Body of pancreas (tissue), 4 donors: ENCODE data around the gene NGEF.

Experiments
- CTCF ChIP-seq, 7 experiments: fragments of 450-650 bp in 4 of 7; fragments of 200-600 bp in 3 of 7; sonication (generic) in 3 of 7; IDR thresholded peaks; one replicate each; pipeline ENCODE4 v1.5.1; 2016 to 2019; ENCODE audit warnings: antibody characterized with exemption in 7 of 7
- POLR2A ChIP-seq, 3 donors: fragments of 450-650 bp; IDR thresholded peaks; one replicate each; pipeline ENCODE4 v1.6.1; 2016; ENCODE audit warnings: antibody characterized with exemption in 3 of 3, mild to moderate bottlenecking in 2 of 3

- TF ChIP-seq CTCF (IDR thresholded peaks at IDR 0.05) (no peak), POLR2A (IDR thresholded peaks at IDR 0.05) (no peak)
Observed at GRCh38 chr2:232888099-232888836, 124.8 kb downstream of the NGEF start.
